ENCODE results near the gene IL36G.

IL36G gene

GRCh38 chr2:112962308-112963175, 15.3 kb upstream of the IL36G start:
- no peak for DNase-seq (ENCODE audit: low spot score)
- in situ Hi-C loops (cut with MboI; ENCODE audit: low sequenced_read_pairs, unreplicated experiment), result no loop called here
- no peak for TF ChIP-seq CTCF (IDR thresholded peaks at IDR 0.05; ENCODE audit: borderline replicate concordance, control extremely low read depth, extremely low read depth, insufficient read depth, missing control alignments)

GRCh38 chr2:112967023-112967422, 10.8 kb upstream of the IL36G start:
- no peak for DNase-seq (ENCODE audit: low spot score)
- in situ Hi-C loops (cut with MboI; ENCODE audit: low sequenced_read_pairs, unreplicated experiment), result no loop called here
- no peak for TF ChIP-seq CTCF (IDR thresholded peaks at IDR 0.05; ENCODE audit: borderline replicate concordance, control extremely low read depth, extremely low read depth, insufficient read depth, missing control alignments)

GRCh38 chr2:112972423-112973086, 5.3 kb upstream of the IL36G start:
- in situ Hi-C loops (cut with MboI; ENCODE audit: low sequenced_read_pairs, unreplicated experiment), result no loop called here
- no peak for DNase-seq (ENCODE audit: low spot score)
- no peak for TF ChIP-seq CTCF (IDR thresholded peaks at IDR 0.05; ENCODE audit: borderline replicate concordance, control extremely low read depth, extremely low read depth, insufficient read depth, missing control alignments)

GRCh38 chr2:112973156-112973555, 4.7 kb upstream of the IL36G start:
- in situ Hi-C loops (cut with MboI; ENCODE audit: low sequenced_read_pairs, unreplicated experiment), result no loop called here
- TF ChIP-seq CTCF (IDR thresholded peaks at IDR 0.05; ENCODE audit: borderline replicate concordance, control extremely low read depth, extremely low read depth, insufficient read depth, missing control alignments), result no peak
- no peak for DNase-seq (ENCODE audit: low spot score)

DNA sequence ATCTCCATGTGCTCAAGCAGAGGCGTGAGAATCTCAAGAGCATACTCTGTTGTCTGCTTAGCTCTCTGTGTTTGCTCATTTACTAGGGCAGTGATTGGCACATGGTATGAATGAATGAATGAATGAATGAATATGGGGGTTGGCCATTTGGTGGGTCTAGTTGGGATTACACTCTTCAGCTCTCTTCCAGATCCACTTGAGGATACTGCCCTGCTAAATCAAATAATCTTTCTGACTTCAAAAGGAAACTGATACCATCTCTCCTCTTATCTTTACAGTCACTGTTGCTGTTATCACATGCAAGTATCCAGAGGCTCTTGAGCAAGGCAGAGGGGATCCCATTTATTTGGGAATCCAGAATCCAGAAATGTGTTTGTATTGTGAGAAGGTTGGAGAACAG, 1.9 kb downstream of the IL36G start:
- in situ Hi-C loops (cut with MboI; ENCODE audit: low sequenced_read_pairs, unreplicated experiment), result no loop called here
- DNase-seq (ENCODE audit: low spot score), result no peak
- TF ChIP-seq CTCF (IDR thresholded peaks at IDR 0.05; ENCODE audit: borderline replicate concordance, control extremely low read depth, extremely low read depth, insufficient read depth, missing control alignments), result no peak

GRCh38 chr2:112980537-112980936, 2.7 kb downstream of the IL36G start:
- no peak for DNase-seq (ENCODE audit: low spot score)
- in situ Hi-C loops (cut with MboI; ENCODE audit: low sequenced_read_pairs, unreplicated experiment), result no loop called here
- TF ChIP-seq CTCF (IDR thresholded peaks at IDR 0.05; ENCODE audit: borderline replicate concordance, control extremely low read depth, extremely low read depth, insufficient read depth, missing control alignments), result no peak
